Testis (tissue), 3 donors: Measurements from ENCODE around the gene TTC28. TPM values are rescaled to one million over a fixed set of nuclear protein-coding genes. Genes with fewer than 3 reads are reported as not detected.

Source experiments
- DNase-seq: peaks from one replicate; pipeline ENCODE4 v3.0.0-alpha.2; 2019
- H3K27ac ChIP-seq, 2 donors: fragments of 200-600 bp; sonication (generic); one replicate each; pipeline ENCODE4 v1.5.1; 2019
- H3K27me3 ChIP-seq: fragments of 200-600 bp; sonication (generic); one replicate; pipeline ENCODE4 v1.5.1; 2019
- H3K36me3 ChIP-seq: fragments of 200-600 bp; sonication (generic); one replicate; pipeline ENCODE4 v1.5.1; 2017; ENCODE audit warnings: low read depth; ENCODE audit errors: missing control alignments
- H3K4me1 ChIP-seq: fragments of 200-600 bp; sonication (generic); one replicate; pipeline ENCODE4 v1.5.1; 2019
- H3K4me3 ChIP-seq, 2 donors: fragments of 200-600 bp; sonication (generic); one replicate each; pipeline ENCODE4 v1.5.1; 2017 to 2019
- H3K9me3 ChIP-seq: fragments of 200-600 bp; sonication (generic); one replicate; pipeline ENCODE4 v1.5.1; 2017
- CTCF ChIP-seq, 3 experiments: fragments of 450-650 bp in 2 of 3; fragments of 200-600 bp in 1 of 3; sonication (generic) in 1 of 3; IDR thresholded peaks; one replicate each; pipeline ENCODE4 v1.5.1; 2016 to 2019; ENCODE audit warnings: antibody characterized with exemption in 3 of 3, mild to moderate bottlenecking in 2 of 3, moderate library complexity in 1 of 3
- POLR2A ChIP-seq: fragments of 450-650 bp; IDR thresholded peaks from one replicate; pipeline ENCODE4 v1.6.1; 2017; ENCODE audit warnings: antibody characterized with exemption, mild to moderate bottlenecking, moderate library complexity
- WGBS, 2 donors: methylation state at CpG; one replicate each; pipeline ENCODE4 v1.1.5; 2018; 5-methylcytosine and 5-hydroxymethylcytosine counted together
- intact Hi-C: fragments of 100-400 bp; cut with DNase I; formaldehyde crosslinking; loops from one replicate; pipeline ENCODE4 v1.15.1; 2023; ENCODE audit warnings: low total_unique reads
- polyA plus RNA-seq: library from polyadenylated mRNA; stranded (reverse); fragments of 350-450 nt; fragmentation: Illumina TruSeq; extraction: RNeasy Lipid Tissue Mini Kit (QIAGEN cat#74804); gene quantifications from one replicate; pipeline ENCODE4 v1.2.3, GENCODE V29; 2014; ENCODE audit warnings: low read depth, low replicate concordance; ENCODE audit not compliant: insufficient read depth
- total RNA-seq, 2 donors: library from RNA; depleted of rRNA; stranded (reverse); fragments of >200 nt; gene quantifications; one replicate each; pipeline ENCODE4 v1.2.3, GENCODE V29; 2016

The TTC28 gene
- total and polyA plus RNA-seq, 3 donors from 2014 or later: 29.4 to 121 (median 75.5) TPM

GRCh38 chr22:27985323-27986275, 694.0 kb downstream of the TTC28 start:
- Histone ChIP-seq H3K27me3 (no peaks in the 10 kb centered on the region), H3K27ac (no peak overlapping the region), H3K4me1 (peaks cover 3% of the 10 kb centered on the region), H3K36me3 (no peaks in the 10 kb centered on the region), H3K4me3 (no peak overlapping the region), H3K9me3 (no peaks in the 10 kb centered on the region)
- intact Hi-C loops: no loop called here
- DNase-seq: peak; percentile 10
- TF ChIP-seq CTCF (IDR thresholded peaks at IDR 0.05): no peak
- TF ChIP-seq POLR2A: no peak
- 83 to 88% methylated on average over 12 of the region's 12 CpGs for WGBS, 2 donors

- TF ChIP-seq POLR2A: no peak
- TF ChIP-seq CTCF (IDR thresholded peaks at IDR 0.05): no peak
- WGBS, 2 donors: 84 to 91% methylated on average over 7 to 9 of the region's 9 CpGs
- intact Hi-C loops: no loop called here
- Histone ChIP-seq H3K36me3 (no peaks in the 10 kb centered on the region), H3K9me3 (no peaks in the 10 kb centered on the region), H3K27ac (no peak overlapping the region), H3K4me1 (no peaks in the 10 kb centered on the region), H3K27me3 (no peaks in the 10 kb centered on the region), H3K4me3 (no peak overlapping the region)
- DNase-seq: peak; percentile 12
Observed at GRCh38 chr22:27984723-27985122, 694.9 kb downstream of the TTC28 start.

- TF ChIP-seq POLR2A: no peak
- TF ChIP-seq CTCF (IDR thresholded peaks at IDR 0.05): no peak
- 76 to 87% methylated on average over 10 of the region's 10 CpGs for whole genome bisulfite sequencing, 2 donors
- Histone ChIP-seq H3K9me3 (no peaks in the 10 kb centered on the region), H3K27ac (no peak overlapping the region), H3K4me3 (no peak overlapping the region), H3K4me1 (no peaks in the 10 kb centered on the region), H3K27me3 (no peaks in the 10 kb centered on the region), H3K36me3 (no peaks in the 10 kb centered on the region)
- peak; percentile 10 for DNase-seq
- intact Hi-C loops: no loop called here
Observed at GRCh38 chr22:27984001-27984695, 695.5 kb downstream of the TTC28 start.

GRCh38 chr22:27983361-27983791, 696.3 kb downstream of the TTC28 start:
- H3K27me3 ChIP-seq: no peaks in the 10 kb centered on the region
- TF ChIP-seq CTCF (IDR thresholded peaks at IDR 0.05): no peak
- TF ChIP-seq POLR2A: no peak
- no peaks in the 10 kb centered on the region for H3K4me1 ChIP-seq
- DNase-seq: peak; percentile 13
- H3K36me3 ChIP-seq: no peaks in the 10 kb centered on the region
- intact Hi-C loops: no loop called here
- H3K9me3 ChIP-seq: no peaks in the 10 kb centered on the region
- H3K27ac ChIP-seq: no peak overlapping the region
- 80 to 84% methylated on average over 15 of the region's 15 CpGs for WGBS, 2 donors
- no peak overlapping the region for H3K4me3 ChIP-seq
